Measurements from ENCODE around the gene TTBK2. TPM values are rescaled to one million over a fixed set of nuclear protein-coding genes. Genes with fewer than 3 reads are reported as not detected.
"Not testable (repeated sequence)": the region's sequence is repeated elsewhere in the genome, so short reads cannot be mapped to it uniquely, and the experiment has no call there.

TTBK2 gene
- polyA plus RNA-seq, 4 donors = 0.45 to 5.3 (median 1.4) TPM

DNA sequence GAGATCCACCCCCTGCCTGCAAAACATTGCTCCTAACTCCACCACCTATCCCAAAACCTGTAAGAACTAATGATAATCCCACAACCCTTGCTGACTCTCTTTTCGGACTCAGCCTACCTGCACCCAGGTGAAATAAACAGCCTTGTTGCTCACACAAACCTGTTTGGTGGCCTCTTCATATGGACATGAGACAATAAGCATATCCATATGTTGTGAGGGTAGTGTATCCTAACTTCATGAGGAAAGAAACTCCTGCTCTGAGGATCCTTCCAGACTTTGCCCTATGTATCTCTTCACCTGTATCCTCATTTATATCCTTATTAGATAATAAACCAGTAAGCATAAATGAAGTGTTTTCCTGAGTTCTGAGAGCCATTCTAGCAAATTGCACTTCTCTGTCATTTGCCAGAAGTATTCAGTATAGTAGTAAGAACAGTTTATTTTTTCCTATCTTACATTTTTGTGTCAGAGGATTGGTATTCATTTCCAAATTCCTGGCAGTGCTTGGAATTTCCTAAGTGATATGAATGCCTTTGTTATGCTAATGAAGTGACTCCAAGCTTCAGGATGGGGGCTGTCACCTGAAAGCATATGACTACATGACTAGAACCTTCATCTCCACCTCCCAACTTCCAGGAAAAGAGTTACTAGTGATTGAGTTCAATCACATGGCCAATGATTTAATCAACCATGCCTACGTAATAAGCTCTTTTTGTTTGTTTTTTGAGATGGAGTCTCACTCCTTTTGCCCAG lies 30.2 kb downstream of the TTBK2 start:
- H3K4me1 ChIP-seq (ENCODE audit: control insufficient read depth in 3 of 3, insufficient read depth in 2 of 3, low read depth in 1 of 3, low read length in 2 of 3) = no peaks in the 10 kb centered on the region
- no peaks in the 10 kb centered on the region for H3K27me3 ChIP-seq (ENCODE audit: control insufficient read depth in 3 of 3, insufficient read depth in 3 of 3, low read length in 3 of 3)
- FAIRE-seq (no peak), DNase-seq (no peak)
- 79 to 87% (median 86%) methylated on average over 2 of the region's 2 CpGs for WGBS, 3 donors
- peaks cover 0 to 18% of the 10 kb centered on the region in 2 donors for H3K9me3 ChIP-seq (ENCODE audit: control insufficient read depth in 2 of 2, insufficient read depth in 1 of 2, low read depth in 1 of 2, low read length in 1 of 2)
- H3K4me3 ChIP-seq (ENCODE audit: low read depth in 1 of 3, low read length in 3 of 3) = no peak overlapping the region
- H3K27ac ChIP-seq (ENCODE audit: low read depth in 1 of 3, low read length in 2 of 3) = no peak overlapping the region
- H3K36me3 ChIP-seq (ENCODE audit: control insufficient read depth in 3 of 3, insufficient read depth in 2 of 3, low read depth in 1 of 3, low read length in 3 of 3) = no peaks in the 10 kb centered on the region

DNA sequence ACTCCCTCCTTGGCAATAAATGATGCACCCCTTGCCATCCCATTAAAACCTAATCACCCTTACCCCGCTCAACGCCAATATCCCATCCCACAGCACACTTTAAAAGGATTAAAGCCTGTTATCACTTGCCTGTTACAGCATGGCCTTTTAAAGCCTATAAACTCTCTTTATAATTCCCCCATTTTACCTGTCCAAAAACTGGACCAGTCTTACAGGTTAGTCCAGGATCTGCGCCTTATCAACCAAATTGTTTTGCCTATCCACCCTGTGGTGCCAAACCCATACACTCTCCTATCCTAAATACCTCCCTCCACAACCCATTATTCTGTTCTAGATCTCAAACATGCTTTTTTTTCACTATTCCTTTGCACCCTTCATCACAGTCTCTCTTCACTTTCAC lies 33.2 kb downstream of the TTBK2 start:
- 86 to 98% (median 87%) methylated on average over 3 of the region's 3 CpGs for WGBS, 3 donors
- not testable (repeated sequence) for H3K4me1 ChIP-seq (ENCODE audit: control insufficient read depth in 3 of 3, insufficient read depth in 2 of 3, low read depth in 1 of 3, low read length in 2 of 3); DNase-seq; FAIRE-seq; H3K27me3 ChIP-seq (ENCODE audit: control insufficient read depth in 3 of 3, insufficient read depth in 3 of 3, low read length in 3 of 3); H3K4me3 ChIP-seq (ENCODE audit: low read depth in 1 of 3, low read length in 3 of 3); H3K27ac ChIP-seq (ENCODE audit: low read depth in 1 of 3, low read length in 2 of 3); H3K36me3 ChIP-seq (ENCODE audit: control insufficient read depth in 3 of 3, insufficient read depth in 2 of 3, low read depth in 1 of 3, low read length in 3 of 3)
- H3K9me3 ChIP-seq (ENCODE audit: control insufficient read depth in 2 of 2, insufficient read depth in 1 of 2, low read depth in 1 of 2, low read length in 1 of 2) = peaks cover 0 to 16% of the 10 kb centered on the region in 2 donors

DNA sequence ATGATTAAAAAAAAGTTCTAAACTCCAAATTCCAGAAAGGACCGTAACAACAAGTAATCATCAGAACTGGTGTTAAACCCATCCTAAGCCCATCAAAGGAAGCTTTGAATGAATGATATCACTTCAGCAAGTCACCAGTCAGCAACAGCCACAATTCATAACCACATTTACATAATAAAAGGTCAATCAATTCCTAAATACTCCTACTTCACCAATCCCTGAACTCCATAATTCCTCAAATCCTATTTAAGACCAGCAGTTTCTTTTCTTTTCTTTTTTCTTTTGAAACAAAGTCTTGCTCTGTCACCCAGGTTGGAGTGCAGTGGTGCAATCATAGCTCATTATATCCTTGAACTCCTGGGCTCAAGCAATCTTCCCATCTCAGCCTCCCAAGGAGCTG lies 40.5 kb downstream of the TTBK2 start:
- DNase-seq (no peak), FAIRE-seq (no peak)
- WGBS, 3 donors = 85 to 96% (median 91%) methylated on average over 1 of the region's 1 CpG
- no peaks in the 10 kb centered on the region for H3K4me1 ChIP-seq (ENCODE audit: control insufficient read depth in 3 of 3, insufficient read depth in 2 of 3, low read depth in 1 of 3, low read length in 2 of 3)
- no peak overlapping the region for H3K27ac ChIP-seq (ENCODE audit: low read depth in 1 of 3, low read length in 2 of 3)
- no peaks in the 10 kb centered on the region for H3K27me3 ChIP-seq (ENCODE audit: control insufficient read depth in 3 of 3, insufficient read depth in 3 of 3, low read length in 3 of 3)
- peaks cover 0 to 2% of the 10 kb centered on the region in 2 donors for H3K9me3 ChIP-seq (ENCODE audit: control insufficient read depth in 2 of 2, insufficient read depth in 1 of 2, low read depth in 1 of 2, low read length in 1 of 2)
- H3K36me3 ChIP-seq (ENCODE audit: control insufficient read depth in 3 of 3, insufficient read depth in 2 of 3, low read depth in 1 of 3, low read length in 3 of 3) = no peaks in the 10 kb centered on the region
- H3K4me3 ChIP-seq (ENCODE audit: low read depth in 1 of 3, low read length in 3 of 3) = no peak overlapping the region

DNA sequence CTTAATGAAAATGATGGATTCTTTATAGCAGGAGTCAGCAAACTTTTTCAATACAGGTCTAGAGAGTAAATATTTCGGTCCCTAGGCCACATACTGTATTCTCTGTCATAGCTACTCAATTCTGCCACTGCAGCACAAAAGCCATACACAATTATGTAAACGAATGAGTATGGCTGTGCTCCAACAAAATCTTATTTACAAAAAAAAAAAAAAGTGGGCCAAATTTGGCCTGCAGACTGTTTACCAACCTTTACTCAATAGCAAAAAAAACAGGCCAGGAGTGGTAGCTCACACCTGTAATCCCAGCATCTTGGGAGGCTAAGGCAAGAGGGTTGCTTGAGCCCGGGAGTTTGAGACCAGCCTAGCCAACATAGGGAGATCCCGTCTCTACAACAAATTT lies 41.1 kb downstream of the TTBK2 start:
- Histone ChIP-seq H3K4me1 (ENCODE audit: control insufficient read depth in 3 of 3, insufficient read depth in 2 of 3, low read depth in 1 of 3, low read length in 2 of 3) (no peaks in the 10 kb centered on the region), H3K4me3 (ENCODE audit: low read depth in 1 of 3, low read length in 3 of 3) (no peak overlapping the region), H3K27me3 (ENCODE audit: control insufficient read depth in 3 of 3, insufficient read depth in 3 of 3, low read length in 3 of 3) (no peaks in the 10 kb centered on the region), H3K36me3 (ENCODE audit: control insufficient read depth in 3 of 3, insufficient read depth in 2 of 3, low read depth in 1 of 3, low read length in 3 of 3) (no peaks in the 10 kb centered on the region), H3K9me3 (ENCODE audit: control insufficient read depth in 2 of 2, insufficient read depth in 1 of 2, low read depth in 1 of 2, low read length in 1 of 2) (no peaks in the 10 kb centered on the region), H3K27ac (ENCODE audit: low read depth in 1 of 3, low read length in 2 of 3) (no peak overlapping the region)
- 77 to 80% (median 80%) methylated on average over 4 of the region's 4 CpGs for WGBS, 3 donors
- FAIRE-seq = no peak
- no peak for DNase-seq

DNA sequence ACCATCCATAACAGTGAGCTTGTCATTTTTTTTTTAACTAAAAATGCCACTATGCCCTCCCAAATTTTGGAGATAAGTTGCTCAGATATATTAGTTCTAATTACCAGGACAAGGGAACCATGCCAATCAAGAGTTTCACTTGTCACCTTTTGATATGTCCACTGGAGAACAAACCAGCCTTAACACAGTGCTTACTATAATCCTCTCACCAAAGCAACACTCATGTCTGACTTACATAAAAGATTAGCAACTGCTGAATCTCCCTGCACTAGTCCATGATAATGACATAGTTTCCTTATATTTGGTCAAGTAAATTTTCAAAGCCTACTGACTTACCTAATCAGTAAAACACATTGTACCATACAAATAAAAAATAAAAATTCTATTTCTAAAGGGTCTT lies 44.4 kb downstream of the TTBK2 start:
- Histone ChIP-seq H3K27ac (ENCODE audit: low read depth in 1 of 3, low read length in 2 of 3) (no peak overlapping the region), H3K4me3 (ENCODE audit: low read depth in 1 of 3, low read length in 3 of 3) (no peak overlapping the region), H3K27me3 (ENCODE audit: control insufficient read depth in 3 of 3, insufficient read depth in 3 of 3, low read length in 3 of 3) (no peaks in the 10 kb centered on the region), H3K9me3 (ENCODE audit: control insufficient read depth in 2 of 2, insufficient read depth in 1 of 2, low read depth in 1 of 2, low read length in 1 of 2) (no peaks in the 10 kb centered on the region), H3K36me3 (ENCODE audit: control insufficient read depth in 3 of 3, insufficient read depth in 2 of 3, low read depth in 1 of 3, low read length in 3 of 3) (peaks cover 0 to 1% (median 0%) of the 10 kb centered on the region in 3 donors), H3K4me1 (ENCODE audit: control insufficient read depth in 3 of 3, insufficient read depth in 2 of 3, low read depth in 1 of 3, low read length in 2 of 3) (no peaks in the 10 kb centered on the region)
- DNase-seq = no peak
- no peak for FAIRE-seq

DNA sequence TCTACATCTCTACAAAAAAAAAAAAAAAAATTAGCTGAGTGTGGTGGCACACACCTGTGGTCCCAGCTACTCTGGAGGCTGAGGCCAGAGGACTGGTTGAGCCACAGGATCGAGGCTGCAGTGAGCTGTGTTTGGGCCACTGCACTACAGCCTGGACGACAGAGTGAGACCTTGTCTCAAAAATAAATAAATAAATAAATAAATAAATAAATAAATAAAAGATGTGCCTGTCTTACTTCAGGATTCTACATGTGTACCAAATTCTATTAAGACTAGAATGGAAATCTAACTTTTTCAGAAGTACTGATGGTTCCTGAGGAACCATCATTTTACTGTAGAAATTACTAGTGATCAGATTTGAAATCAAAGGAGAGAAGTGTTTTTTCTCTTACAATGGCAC lies 51.9 kb downstream of the TTBK2 start:
- Histone ChIP-seq H3K27me3 (ENCODE audit: control insufficient read depth in 3 of 3, insufficient read depth in 3 of 3, low read length in 3 of 3) (no peaks in the 10 kb centered on the region), H3K27ac (ENCODE audit: low read depth in 1 of 3, low read length in 2 of 3) (no peak overlapping the region), H3K4me3 (ENCODE audit: low read depth in 1 of 3, low read length in 3 of 3) (no peak overlapping the region), H3K36me3 (ENCODE audit: control insufficient read depth in 3 of 3, insufficient read depth in 2 of 3, low read depth in 1 of 3, low read length in 3 of 3) (peaks cover 0 to 2% (median 1%) of the 10 kb centered on the region in 3 donors), H3K4me1 (ENCODE audit: control insufficient read depth in 3 of 3, insufficient read depth in 2 of 3, low read depth in 1 of 3, low read length in 2 of 3) (no peaks in the 10 kb centered on the region), H3K9me3 (ENCODE audit: control insufficient read depth in 2 of 2, insufficient read depth in 1 of 2, low read depth in 1 of 2, low read length in 1 of 2) (no peaks in the 10 kb centered on the region)
- 92 to 100% (median 95%) methylated on average over 2 of the region's 2 CpGs for WGBS, 3 donors
- FAIRE-seq = no peak
- no peak for DNase-seq

DNA sequence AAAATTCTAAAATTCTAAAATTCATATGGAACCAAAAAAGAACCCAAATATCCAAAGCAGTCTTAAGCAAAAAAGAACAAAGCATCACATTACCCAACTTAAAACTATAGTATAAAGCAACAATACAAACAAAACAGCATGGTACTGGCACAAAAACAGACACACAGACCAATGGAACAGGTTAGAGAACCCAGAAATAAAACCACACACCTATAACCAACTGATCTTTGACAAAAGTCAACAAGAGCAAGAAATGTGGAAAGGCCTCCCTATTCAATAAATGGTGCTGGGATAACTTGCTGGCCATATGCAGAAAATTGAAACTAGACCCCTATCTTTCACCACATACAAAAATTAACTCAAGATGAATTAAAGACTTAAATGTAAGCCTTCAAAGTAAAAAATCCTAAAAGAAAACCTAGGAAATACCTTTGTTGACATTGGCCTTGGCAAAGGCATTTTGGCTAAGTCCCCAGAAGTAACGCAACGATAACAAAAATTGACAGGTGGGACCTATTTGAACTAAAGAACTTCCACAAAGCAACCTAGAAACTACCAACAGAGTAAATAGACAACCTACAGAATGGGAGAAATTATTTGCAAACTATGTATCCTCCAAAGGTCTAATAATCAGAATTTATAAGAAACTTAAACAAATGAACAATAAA lies 56.9 kb downstream of the TTBK2 start:
- Histone ChIP-seq H3K9me3 (ENCODE audit: control insufficient read depth in 2 of 2, insufficient read depth in 1 of 2, low read depth in 1 of 2, low read length in 1 of 2) (no peaks in the 10 kb centered on the region), H3K27me3 (ENCODE audit: control insufficient read depth in 3 of 3, insufficient read depth in 3 of 3, low read length in 3 of 3) (no peaks in the 10 kb centered on the region), H3K4me1 (ENCODE audit: control insufficient read depth in 3 of 3, insufficient read depth in 2 of 3, low read depth in 1 of 3, low read length in 2 of 3) (no peaks in the 10 kb centered on the region), H3K27ac (ENCODE audit: low read depth in 1 of 3, low read length in 2 of 3) (no peak overlapping the region), H3K4me3 (ENCODE audit: low read depth in 1 of 3, low read length in 3 of 3) (no peak overlapping the region), H3K36me3 (ENCODE audit: control insufficient read depth in 3 of 3, insufficient read depth in 2 of 3, low read depth in 1 of 3, low read length in 3 of 3) (peaks cover 0 to 5% (median 0%) of the 10 kb centered on the region in 3 donors)
- WGBS, 3 donors = 43 to 54% (median 49%) methylated on average over 2 of the region's 2 CpGs
- no peak for FAIRE-seq
- no peak for DNase-seq

DNA sequence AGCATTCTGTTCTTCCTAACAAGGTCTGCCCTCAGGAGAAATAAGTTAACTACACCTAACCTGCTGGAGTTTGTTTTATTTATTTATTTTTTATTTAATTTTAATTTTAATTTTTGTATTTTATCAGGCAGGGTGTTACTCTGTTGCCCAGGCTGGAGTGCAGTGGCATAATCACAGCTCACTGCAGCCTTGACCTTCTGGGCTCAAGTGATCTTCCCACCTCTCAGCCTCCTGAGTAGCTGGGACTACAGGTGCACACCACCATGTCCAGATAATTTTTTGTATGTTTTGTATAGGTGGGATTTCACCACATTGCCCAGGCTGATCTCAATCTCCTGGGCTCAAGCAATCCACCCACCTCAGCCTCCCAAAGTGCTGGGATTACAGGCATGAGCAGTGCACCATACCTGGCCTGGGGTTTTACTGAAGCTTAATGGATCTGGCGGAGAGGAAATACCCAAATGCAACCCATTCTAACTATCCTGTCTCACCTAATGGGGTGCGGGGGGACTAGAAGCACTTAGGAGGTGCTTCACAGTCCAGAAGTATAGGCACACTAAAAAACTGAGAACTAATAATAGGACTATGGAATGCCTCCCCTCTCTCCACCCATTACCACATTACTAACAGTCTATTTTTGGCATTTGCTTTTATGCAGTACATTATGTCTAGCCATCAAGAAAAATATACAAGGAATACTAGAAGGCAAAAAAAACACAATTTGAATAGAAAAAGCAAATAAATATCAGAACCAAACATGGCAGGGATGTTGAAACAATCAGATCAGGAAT lies 61.4 kb downstream of the TTBK2 start:
- H3K4me3 ChIP-seq (ENCODE audit: low read depth in 1 of 3, low read length in 3 of 3) = no peak overlapping the region
- WGBS, 3 donors = 96 to 100% (median 99%) methylated on average over 2 of the region's 2 CpGs
- no peak for DNase-seq
- H3K27me3 ChIP-seq (ENCODE audit: control insufficient read depth in 3 of 3, insufficient read depth in 3 of 3, low read length in 3 of 3) = no peaks in the 10 kb centered on the region
- FAIRE-seq = no peak
- no peaks in the 10 kb centered on the region for H3K4me1 ChIP-seq (ENCODE audit: control insufficient read depth in 3 of 3, insufficient read depth in 2 of 3, low read depth in 1 of 3, low read length in 2 of 3)
- no peak overlapping the region for H3K27ac ChIP-seq (ENCODE audit: low read depth in 1 of 3, low read length in 2 of 3)
- H3K36me3 ChIP-seq (ENCODE audit: control insufficient read depth in 3 of 3, insufficient read depth in 2 of 3, low read depth in 1 of 3, low read length in 3 of 3) = peaks cover 0 to 4% (median 0%) of the 10 kb centered on the region in 3 donors
- no peaks in the 10 kb centered on the region for H3K9me3 ChIP-seq (ENCODE audit: control insufficient read depth in 2 of 2, insufficient read depth in 1 of 2, low read depth in 1 of 2, low read length in 1 of 2)
